Measurements from ENCODE around the gene PTPN3.

The PTPN3 gene

GRCh38 chr9:109328978-109329637, 169.0 kb downstream of the PTPN3 start:
- Histone ChIP-seq H3K36me3 (no peaks in the 10 kb centered on the region), H3K27me3 (no peaks in the 10 kb centered on the region), H3K27ac (no peak overlapping the region), H3K9me3 (no peaks in the 10 kb centered on the region), H3K4me1 (peaks cover 0 to 20% (median 7%) of the 10 kb centered on the region in 4 donors), H3K4me3 (no peak overlapping the region)
- intact Hi-C loops (cut with DNase I; ENCODE audit: low total_unique reads): no loop called here
- DNase-seq: peak in 1 of 2 donors; percentile 56
- TF ChIP-seq, protein P1, sequence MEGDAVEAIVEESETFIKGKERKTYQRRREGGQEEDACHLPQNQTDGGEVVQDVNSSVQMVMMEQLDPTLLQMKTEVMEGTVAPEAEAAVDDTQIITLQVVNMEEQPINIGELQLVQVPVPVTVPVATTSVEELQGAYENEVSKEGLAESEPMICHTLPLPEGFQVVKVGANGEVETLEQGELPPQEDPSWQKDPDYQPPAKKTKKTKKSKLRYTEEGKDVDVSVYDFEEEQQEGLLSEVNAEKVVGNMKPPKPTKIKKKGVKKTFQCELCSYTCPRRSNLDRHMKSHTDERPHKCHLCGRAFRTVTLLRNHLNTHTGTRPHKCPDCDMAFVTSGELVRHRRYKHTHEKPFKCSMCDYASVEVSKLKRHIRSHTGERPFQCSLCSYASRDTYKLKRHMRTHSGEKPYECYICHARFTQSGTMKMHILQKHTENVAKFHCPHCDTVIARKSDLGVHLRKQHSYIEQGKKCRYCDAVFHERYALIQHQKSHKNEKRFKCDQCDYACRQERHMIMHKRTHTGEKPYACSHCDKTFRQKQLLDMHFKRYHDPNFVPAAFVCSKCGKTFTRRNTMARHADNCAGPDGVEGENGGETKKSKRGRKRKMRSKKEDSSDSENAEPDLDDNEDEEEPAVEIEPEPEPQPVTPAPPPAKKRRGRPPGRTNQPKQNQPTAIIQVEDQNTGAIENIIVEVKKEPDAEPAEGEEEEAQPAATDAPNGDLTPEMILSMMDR (IDR thresholded peaks at IDR 0.05): no peak
